HG02943 (cell line): ENCODE results near the gene MBLAC1.

Experiments
- ATAC-seq: cut with Tn5 transposase; IDR thresholded peaks from one replicate; pipeline ENCODE4 v1.9.1; 2021; ENCODE audit warnings: mild to moderate bottlenecking, low read depth, moderate library complexity; ENCODE audit not compliant: unreplicated experiment

MBLAC1 gene

DNA sequence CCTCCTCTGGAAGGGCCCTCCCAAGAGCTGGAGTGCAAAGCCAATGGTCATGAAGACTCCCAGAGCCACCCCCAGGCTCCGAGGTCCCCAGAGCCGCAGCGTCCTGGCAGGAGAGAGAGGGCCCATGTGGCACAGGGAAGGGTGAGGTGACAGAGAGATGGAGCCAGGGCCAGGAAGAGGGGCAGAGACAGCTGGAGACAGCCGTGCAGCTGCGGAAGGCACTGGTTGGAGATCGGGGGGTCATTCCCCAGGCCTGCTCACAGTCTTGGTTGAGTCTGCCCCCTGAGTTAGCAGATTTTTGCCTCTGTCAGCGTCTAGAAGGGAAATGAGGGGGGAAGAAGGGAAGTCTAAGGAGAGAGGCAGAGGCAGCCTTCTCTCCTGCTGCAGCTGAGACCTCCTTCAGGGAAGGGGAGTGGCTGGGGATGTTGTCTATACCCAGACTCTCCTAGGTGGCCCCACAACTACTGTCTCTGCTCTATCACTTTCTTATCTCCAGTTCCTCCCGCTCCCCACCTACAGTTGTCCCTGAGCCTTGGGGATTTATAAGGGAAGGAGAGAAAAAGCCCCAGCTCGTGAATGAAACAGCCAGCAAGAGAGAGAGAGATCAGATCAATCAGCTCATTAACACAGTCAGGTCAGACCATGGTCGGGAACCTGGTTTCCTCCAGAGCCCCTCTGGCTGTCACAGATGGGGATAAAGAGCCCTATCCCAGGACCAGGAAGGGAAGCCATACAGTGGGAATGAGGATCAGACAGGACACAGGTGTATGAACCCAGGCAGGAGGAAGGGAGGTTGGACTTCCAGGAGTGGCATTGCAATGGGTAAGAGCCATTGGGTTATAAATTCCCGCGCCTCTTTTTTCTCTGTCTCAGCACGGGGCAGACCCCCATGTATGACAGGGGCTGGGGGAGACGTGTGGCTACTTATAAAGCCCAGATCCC is 40.5 kb downstream of the MBLAC1 start:
- ATAC-seq = no peak

DNA sequence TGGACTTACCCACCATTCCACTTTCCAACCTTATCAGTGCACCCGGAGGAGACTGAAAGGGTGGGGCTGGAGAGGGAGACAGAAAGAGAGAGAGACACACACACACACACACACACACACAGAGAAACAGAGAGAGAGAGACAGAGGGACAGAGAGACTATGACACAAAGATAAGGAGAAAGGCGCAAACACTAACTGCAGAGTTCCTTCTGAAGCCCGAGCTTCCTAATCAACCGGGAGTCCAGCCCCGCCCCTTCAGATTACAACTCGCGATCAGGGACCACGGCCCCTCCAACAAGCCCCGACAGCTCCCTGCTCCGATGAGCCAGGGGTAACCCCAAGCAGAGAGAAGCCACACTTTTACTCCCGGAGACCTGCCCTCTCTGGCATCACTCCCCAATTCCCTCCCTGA is 41.2 kb downstream of the MBLAC1 start:
- ATAC-seq = no peak

DNA sequence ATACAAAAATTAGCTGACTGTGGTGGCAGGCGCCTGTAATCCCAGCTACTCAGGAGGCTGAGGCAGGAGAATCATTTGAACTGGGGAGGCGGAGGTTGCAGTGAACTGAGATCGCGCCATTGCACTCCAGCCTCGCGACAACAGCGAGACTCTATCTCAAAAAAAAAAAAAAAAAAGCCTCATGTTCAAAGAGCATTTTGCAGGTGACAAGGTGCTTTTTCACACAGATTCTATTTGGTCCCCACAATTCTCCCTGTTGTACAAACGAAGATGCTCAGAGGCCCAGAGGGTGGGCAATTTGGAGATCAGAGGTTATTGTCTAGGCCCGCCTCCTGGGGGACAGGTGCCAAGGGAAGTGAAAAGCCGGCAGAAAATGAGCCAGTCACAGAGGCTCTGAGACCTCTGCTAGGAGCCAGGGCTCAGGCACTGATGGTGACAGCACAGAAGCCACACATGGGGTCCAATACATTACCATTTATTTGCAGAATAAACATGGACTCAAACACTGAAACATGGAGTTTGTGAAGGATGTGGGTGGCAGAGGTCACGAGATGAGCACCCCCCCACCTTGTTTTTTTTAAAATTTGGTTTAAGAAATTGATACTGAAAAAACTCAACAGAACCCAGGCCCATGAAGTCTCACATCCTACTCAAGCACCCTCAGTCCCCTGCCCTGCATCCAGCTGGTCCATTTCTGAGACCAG is 42.5 kb downstream of the MBLAC1 start:
- ATAC-seq = no peak

DNA sequence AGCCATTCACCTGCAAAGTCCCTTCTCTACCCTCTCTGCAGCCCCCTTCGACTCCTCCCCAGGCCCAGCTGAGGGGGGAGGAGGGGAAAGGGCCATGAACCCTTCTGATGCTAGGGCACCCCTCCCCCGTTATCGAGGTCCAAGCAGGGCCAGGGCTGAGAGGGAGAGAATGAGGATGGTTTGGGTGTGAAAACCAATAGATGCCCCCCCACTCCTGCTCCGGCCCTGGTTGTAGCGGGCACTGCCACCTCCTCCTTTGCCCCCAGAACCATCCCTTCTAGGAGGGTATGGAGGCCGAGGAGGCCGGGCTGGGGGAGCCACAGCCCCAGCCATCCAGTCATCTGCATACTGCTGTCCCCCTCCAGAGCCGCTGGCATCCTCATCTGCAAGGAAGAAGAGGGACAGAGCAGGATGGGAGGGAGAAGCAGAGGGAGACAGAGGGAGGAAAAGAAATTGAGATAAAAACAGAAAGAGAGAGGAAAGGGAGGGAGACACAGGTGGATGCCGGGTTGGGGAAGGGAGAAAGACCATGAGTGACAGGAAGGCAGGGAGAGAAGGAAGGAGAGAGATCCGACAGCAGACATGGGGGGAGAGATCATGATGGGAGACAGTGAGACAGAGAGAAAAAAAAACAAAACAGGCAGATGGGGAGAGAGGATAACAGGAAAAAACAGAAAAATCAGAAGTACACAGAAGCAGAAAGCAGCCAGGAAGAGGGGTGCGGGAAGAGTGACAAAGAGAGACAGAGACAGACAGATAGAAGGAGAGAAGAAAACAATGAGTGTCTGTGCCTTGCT is 43.5 kb downstream of the MBLAC1 start:
- no peak for ATAC-seq

DNA sequence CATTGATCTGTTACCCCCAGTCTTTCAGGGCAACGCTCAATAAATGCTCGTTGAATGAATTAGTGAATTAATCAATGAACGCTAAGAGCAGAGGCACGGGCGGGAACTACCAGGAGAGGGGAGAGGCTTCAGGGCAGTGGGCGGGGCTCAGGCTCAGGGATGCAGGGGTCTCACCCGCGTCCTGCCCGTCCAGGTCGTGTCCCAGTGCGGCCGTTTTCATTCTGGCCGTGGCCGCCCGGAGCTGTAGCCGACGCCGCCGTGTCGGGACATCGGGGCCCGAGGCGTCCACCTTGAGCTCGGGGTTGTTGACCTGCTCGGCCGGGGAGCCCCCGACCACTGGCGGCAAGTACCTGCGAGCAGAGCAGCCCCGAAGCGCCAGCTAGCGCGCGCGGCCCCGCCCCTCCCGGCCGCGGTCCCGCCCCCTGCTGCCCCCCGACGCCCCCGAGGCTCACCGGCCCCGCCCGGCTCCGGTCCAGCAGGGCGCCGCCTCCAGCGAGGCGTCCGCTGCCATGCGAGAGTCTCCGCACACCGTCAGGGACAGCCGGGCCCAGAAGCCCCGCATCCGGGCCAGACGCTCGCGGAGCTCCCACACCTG is 44.4 kb downstream of the MBLAC1 start:
- ATAC-seq = no peak

DNA sequence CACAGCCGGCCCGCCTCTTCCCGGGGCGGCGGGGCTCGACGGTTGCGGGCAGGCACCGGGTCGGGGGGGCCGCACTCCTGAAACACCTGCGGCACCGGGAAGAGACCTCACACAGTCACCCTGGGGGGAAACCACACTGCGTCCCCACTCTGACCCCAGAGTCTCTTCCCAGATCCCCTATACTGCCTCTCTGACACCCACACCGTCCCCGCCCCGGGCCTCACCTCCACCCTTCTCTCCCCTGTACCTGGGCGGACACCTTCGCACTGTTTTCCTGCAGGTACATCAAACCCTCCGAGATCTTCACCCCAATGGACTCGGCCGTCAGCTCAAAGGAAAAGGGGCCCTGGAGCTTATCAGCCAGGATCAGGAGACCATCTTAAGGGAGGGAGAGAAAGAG is 45.1 kb downstream of the MBLAC1 start:
- ATAC-seq = no peak

DNA sequence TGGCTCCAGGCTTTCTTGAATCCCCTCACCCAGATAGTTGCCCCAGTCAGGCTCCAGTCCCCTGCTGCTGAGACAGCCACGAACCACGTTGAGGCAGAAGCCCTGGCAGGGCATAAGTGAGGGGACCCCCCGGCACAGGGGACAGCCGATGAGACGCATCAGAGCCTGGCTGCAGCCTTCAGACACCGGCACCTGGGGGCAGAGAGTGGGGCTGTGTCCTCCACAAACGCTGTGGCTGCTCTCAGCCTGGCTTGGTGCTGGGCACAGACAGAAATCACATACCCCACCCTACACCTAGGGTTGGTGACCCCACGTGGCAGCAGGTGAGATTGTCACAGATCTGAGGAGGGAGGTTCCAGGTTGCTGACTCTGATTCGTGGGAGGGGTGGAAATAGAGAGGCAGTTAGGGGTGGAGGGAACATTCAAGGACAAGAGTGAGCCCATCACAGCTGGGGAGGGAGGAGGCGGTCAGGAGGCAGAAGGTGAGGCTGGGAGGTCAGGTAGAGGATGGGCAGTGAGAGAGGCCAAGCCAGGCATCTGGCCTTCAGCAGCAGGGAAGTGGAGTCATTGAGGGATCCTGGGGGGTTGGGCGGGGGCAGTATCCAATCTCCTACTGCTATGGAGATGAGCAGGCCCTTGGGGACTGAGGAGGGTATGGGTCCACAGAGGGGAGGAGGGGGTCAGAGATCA is 47.2 kb downstream of the MBLAC1 start:
- no peak for ATAC-seq

DNA sequence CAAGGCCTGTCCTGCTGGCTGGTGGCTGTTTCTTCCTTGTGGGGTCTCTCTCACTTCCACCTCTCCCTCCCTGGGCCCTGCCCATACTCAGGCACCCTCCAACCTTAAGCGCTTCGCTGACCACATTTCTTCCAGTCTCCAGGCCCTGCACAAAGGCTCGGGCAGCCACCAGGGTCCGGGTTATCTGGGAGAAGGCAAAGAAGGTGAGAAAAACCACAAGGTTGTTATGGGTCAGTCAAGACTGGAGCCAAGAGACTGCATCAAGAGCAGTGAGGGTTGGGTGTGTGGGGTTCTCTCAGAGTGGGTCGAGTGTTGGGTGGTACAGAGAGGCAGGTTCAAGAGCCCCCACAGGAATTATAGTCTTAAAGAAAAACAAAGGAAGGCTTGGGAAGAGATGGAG is 47.8 kb downstream of the MBLAC1 start:
- no peak for ATAC-seq

DNA sequence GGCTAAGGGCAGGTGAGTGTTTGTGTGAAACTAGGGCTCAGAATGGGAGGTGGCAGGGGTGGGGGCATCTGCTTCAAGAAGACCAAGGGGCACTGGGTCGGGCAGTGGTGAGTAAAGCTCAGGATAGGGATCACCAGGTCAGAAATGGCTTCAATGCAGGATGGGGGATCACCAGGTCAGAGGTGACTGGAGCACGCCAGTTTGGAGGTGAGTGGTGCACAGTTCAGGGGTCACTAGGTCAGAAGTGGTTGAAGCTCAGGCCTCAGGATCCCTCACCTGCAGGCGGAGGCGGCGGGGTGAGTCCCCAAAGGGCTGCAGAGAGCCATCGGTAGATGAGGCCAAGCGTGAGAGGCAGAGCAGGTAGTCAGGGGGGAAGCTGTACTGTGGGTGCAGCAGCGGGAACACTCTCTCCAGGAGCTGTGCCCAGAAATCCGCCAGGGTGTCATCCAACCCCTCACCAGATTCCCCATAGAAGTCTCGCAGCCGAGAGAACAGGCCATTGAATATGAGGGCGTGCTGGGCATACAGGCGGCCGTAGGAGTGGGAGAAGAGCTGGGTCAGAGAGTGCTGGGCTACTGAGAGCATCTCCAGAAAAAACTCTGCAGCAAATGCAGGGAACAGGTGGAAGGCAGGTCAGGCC is 48.6 kb downstream of the MBLAC1 start:
- no peak for ATAC-seq

DNA sequence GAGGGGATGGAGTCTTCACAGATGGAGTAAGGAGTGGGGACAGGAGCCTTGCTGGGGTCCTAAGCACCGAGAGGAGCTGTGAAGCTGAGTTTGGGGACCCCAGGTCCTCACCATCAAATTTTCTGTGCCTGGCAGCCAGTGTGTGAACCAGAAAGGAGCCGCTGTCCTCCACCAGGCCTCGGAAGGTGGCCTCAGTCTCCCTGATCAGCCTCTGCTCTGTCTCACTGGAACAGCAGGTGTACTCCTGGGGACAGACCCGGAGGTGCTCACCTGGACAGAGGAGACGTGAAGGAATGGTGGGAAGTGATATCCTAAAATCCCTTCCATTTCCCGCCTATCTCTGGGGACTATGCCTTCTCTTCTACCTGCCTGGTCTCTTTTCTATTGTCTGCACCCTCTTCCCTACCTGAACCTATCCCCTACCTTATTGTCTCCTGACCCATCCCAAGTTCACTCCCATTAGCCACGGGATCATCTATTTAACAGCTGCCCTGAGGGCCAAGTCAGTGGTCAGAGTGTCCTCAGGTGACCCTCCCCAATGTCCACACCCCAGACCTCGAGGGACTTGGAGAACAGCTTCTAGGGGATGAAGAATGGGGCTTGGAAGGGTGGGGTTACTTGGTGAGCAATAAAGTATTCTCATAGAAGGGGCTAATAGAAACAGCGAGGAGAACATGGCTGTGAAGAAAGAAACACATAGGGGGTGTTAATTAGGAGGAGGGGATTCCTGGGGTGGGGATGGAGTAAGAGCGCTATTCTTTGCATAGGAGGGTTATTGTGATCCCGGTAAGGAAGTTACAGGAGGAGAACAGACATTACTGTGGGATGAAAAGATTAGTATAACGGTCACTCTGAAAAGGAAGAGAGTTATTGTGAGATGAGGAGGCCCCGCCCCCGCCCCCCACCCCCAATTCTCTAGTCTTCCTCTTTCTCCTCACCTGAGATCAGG is 49.6 kb downstream of the MBLAC1 start:
- ATAC-seq = no peak

DNA sequence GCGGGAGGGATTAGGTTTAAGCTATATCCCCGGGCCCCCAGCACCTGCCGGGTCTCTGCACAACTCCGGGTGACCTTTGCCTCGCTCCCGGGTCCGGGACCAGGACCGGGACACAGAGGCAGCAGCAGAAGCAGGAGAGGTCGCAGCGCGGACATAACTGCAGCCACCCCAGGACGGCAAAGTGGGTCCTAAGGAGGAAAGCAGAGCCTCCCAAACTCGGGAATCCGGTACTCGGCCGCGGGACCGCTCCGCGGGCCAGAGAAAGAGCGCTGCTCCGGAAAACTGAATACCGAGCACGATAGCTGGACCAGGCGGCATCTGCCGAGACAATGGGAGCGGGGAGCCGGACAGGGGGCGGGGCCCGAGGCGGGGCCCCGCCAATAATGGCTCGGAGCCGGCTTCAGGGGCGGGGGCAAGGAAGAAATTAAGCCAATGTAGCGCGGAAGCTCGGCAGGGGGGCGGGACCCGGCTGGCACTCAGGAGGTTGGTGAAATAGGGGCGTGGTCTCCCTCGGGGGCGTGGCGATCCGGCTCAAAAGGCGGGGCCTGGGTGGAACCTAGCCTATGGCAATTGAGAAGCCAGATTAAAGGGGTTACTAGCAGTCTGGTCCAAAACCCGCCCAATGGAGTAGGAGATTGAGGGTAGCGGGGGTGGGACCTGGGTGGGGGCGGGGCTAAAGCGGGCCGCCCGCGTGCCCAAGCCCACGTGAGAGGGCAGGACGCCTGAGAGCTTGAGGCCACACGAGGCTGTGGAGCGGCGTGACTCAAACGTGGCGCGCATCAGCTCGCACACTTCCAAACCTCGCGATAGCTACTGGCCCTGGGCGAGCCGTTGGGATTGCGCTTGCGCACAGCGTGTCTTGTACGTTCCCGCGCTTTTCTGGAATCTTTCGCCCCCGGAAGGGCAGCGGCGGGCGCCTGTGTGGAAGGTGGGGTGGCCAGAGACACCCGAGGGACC is 50.6 kb downstream of the MBLAC1 start, which contains the start of the genes GPC2 and STAG3:
GPC2 (minus strand) TSS at position 337 of the 957 bp plus-strand sequence; CDS start at position 155, 182 bp downstream.
STAG3 (plus strand) TSS at position 874 of the 957 bp plus-strand sequence. CDS start 2,639 bp downstream, outside the sequence.
- peak; percentile 84 for ATAC-seq
